Spleen (tissue), 11 donors: ENCODE data around the gene RYR1. TPM values are rescaled to one million over a fixed set of nuclear protein-coding genes. Genes with fewer than 3 reads are reported as not detected.

Source experiments
- DNase-seq: peaks from one replicate; pipeline ENCODE4 v3.0.0-alpha.2; 2020
- H3K27ac ChIP-seq, 8 donors: fragments of 200-600 bp; sonication (generic) in 7 of 8; 1 replicate in 4 of 8; 2 replicates in 4 of 8; pipeline versions ENCODE4 v1.5.0 to v1.8.0; 2016 to 2021; ENCODE audit warnings: inconsistent platforms in 4 of 8, mild to moderate bottlenecking in 4 of 8, moderate library complexity in 1 of 8
- H3K27me3 ChIP-seq, 7 donors: fragments of 200-600 bp; sonication (generic) in 6 of 7; replicated peaks in 1 of 7; 1 replicate in 4 of 7; 2 replicates in 3 of 7; pipeline versions ENCODE4 v1.5.0 to v1.8.0; 2016 to 2021; ENCODE audit warnings: inconsistent platforms in 3 of 7, mild to moderate bottlenecking in 1 of 7
- H3K36me3 ChIP-seq, 6 donors: fragments of 200-600 bp; sonication (generic) in 5 of 6; 1 replicate in 4 of 6; 2 replicates in 2 of 6; pipeline versions ENCODE4 v1.5.0 to v1.8.0; 2016 to 2021; ENCODE audit warnings: inconsistent platforms in 2 of 6
- H3K4me1 ChIP-seq, 6 donors: fragments of 200-600 bp; sonication (generic) in 5 of 6; 1 replicate in 3 of 6; 2 replicates in 3 of 6; pipeline versions ENCODE4 v1.5.0 to v1.8.0; 2016 to 2021; ENCODE audit warnings: inconsistent platforms in 3 of 6
- H3K4me3 ChIP-seq, 8 donors: fragments of 200-600 bp; sonication (generic) in 7 of 8; 1 replicate in 4 of 8; 2 replicates in 4 of 8; pipeline versions ENCODE4 v1.5.0 to v1.8.0; 2016 to 2021; ENCODE audit warnings: inconsistent platforms in 4 of 8, mild to moderate bottlenecking in 4 of 8, moderate library complexity in 2 of 8
- H3K9me3 ChIP-seq, 8 donors: fragments of 200-600 bp; sonication (generic) in 7 of 8; 1 replicate in 4 of 8; 2 replicates in 4 of 8; pipeline versions ENCODE4 v1.5.0 to v1.8.0; 2016 to 2021; ENCODE audit warnings: inconsistent platforms in 4 of 8
- CTCF ChIP-seq, 11 experiments: fragments of 200-600 bp in 7 of 11; fragments of 450-650 bp in 4 of 11; sonication (generic) in 4 of 11; IDR thresholded peaks in 8 of 11; conservative IDR thresholded peaks in 3 of 11; 1 replicate in 7 of 11; 2 replicates in 4 of 11; pipeline versions ENCODE4 v1.4.0 to v1.8.0; 2016 to 2021; ENCODE audit warnings: antibody characterized with exemption in 11 of 11, inconsistent platforms in 4 of 11, mild to moderate bottlenecking in 1 of 11
- POLR2A ChIP-seq, 3 donors: fragments of 450-650 bp; IDR thresholded peaks; one replicate each; pipeline ENCODE4 v1.5.1; 2017; ENCODE audit warnings: antibody characterized with exemption in 3 of 3, mild to moderate bottlenecking in 1 of 3
- POLR2AphosphoS5 ChIP-seq, 3 donors: sonication (generic); formaldehyde crosslinking; IDR thresholded peaks; one replicate each; pipeline ENCODE4 v1.5.1; 2017; ENCODE audit warnings: antibody characterized with exemption in 3 of 3
- WGBS, 5 donors: extraction: QIAGEN DNeasy Blood & Tissue Kit in 3 of 5; methylation state at CpG; one replicate each; pipeline versions ENCODE4 v1.1.5 to v1.1.7; 2013 to 2018; 5-methylcytosine and 5-hydroxymethylcytosine counted together
- intact Hi-C: fragments of 100-400 bp; cut with DNase I; formaldehyde crosslinking; loops from one replicate; pipeline ENCODE4 v1.15.0; 2023; ENCODE audit warnings: low total_unique reads
- polyA plus RNA-seq, 3 donors: library from polyadenylated mRNA; stranded (reverse); fragments of 200-250 nt; gene quantifications; one replicate each; pipeline ENCODE4 v1.2.1, GENCODE V29; 2013
- total RNA-seq, 7 donors: library from RNA; depleted of rRNA in 3 of 7; stranded (reverse); fragments of >200 nt in 3 of 7; fragmentation: NEBNext Ultra II Directional in 4 of 7; extraction: Animal tissue kit (Norgen Biotek cat#: 25700) in 4 of 7; gene quantifications; one replicate each; pipeline versions ENCODE4 v1.1.0 to v1.2.1, GENCODE V29; 2016 to 2021
- donor health status: healthy with polysubstance abuse.
- donor health status: DM: no; HTN: no; CAD: no; lungs with moderate emphysema.
- donor health status: DM: no; HTN: no; CAD: no.
- donor health status: Bipolar disorder and iron deficiency.
- donor health status: healthy.
- donor health status: DM: no; HTN: no; CAD: no.
- donor health status: DM: yes; HTN: yes; CAD: no.

Gene RYR1
- total and polyA plus RNA-seq, 10 donors, result 0.32 to 3.2 (median 1.3) TPM

DNA sequence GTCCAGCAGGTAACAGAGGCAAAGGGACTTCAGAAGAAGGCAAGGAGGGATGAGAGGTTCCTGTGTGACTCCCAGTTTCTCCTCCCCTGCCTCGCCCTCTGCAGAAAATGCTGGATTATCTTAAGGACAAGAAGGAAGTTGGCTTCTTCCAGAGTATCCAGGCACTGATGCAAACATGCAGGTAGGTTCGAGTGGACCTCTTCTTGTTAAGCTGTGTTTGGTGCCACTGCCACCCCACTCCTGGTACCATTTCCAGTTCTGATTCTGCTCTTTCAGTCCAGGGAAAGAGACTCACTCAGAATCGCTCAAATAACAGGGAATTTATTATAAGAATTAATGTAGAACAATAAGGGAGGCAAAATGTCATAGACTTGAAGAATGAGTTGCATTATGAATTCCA lies 101.7 kb downstream of the RYR1 start:
- no peaks in the 10 kb centered on the region for H3K36me3 ChIP-seq
- H3K4me3 ChIP-seq, result no peak overlapping the region
- peaks cover 0 to 23% (median 15%) of the 10 kb centered on the region in 8 donors for H3K9me3 ChIP-seq
- WGBS, 5 donors, result 80 to 90% (median 88%) methylated on average over 3 of the region's 3 CpGs
- intact Hi-C loops, result no loop called here
- no peak for DNase-seq
- peaks cover 0 to 30% (median 16%) of the 10 kb centered on the region in 6 donors for H3K4me1 ChIP-seq
- TF ChIP-seq POLR2AphosphoS5 (IDR thresholded peaks at IDR 0.05) (no peak), POLR2A (IDR thresholded peaks at IDR 0.05) (no peak), CTCF (IDR thresholded peaks at IDR 0.05 in 8 of 11, conservative IDR thresholded peaks at IDR 0.05 in 3 of 11) (no peak)
- no peak overlapping the region for H3K27ac ChIP-seq
- H3K27me3 ChIP-seq, result peaks cover 0 to 12% (median 0%) of the 10 kb centered on the region in 7 donors

DNA sequence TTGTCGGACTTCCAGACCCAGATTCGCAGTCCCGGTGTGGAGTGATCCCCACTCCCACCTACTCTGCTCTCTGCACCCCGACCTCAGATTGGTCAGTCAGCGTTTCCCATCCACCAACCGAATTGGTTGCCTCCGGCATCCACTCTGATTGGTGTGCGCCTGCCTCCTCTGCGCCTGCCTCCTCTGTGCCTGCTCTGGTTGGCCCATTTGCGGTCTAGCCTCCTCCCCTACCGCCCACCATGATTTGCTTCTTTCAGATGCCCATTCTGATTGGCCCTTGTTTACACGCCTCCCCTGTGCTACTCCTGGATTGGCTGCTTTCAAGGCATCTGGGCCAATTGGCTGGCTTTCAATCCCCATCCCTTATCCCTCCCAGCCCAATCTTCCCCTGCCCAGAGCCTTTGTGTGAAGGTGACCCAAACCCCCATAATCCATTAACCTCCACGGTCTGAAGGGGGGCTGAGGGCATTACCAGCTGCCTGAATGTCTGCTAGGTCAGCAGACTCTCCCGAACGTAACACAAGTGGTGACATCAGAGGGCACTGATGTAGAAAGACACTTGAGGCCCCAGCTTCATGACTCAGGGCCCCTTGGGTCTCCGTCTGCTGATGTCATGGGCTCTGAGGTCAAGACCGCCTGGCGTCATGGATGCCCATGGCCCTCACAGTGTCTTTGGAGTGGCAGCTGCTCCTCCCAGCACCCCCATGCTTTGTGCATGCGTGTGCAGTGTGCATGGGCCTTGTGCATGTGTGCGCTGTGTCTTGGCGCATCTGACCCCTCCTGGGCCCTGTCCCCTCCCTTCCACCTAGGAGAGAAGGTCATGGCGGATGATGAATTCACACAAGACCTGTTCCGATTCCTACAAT lies 103.8 kb downstream of the RYR1 start:
- H3K27ac ChIP-seq, result peak overlapping the region in 4 of 8 donors; percentile 61 to 73 (median 64)
- intact Hi-C loops, result no loop called here
- TF ChIP-seq CTCF (IDR thresholded peaks at IDR 0.05 in 8 of 11, conservative IDR thresholded peaks at IDR 0.05 in 3 of 11) (no peak), POLR2AphosphoS5 (IDR thresholded peaks at IDR 0.05) (no peak), POLR2A (IDR thresholded peaks at IDR 0.05) (no peak)
- H3K27me3 ChIP-seq, result peaks cover 0 to 3% (median 0%) of the 10 kb centered on the region in 7 donors
- no peak overlapping the region for H3K4me3 ChIP-seq
- WGBS, 5 donors, result 91 to 96% (median 92%) methylated on average over 21 to 23 of the region's 23 CpGs
- H3K4me1 ChIP-seq, result peaks cover 0 to 30% (median 16%) of the 10 kb centered on the region in 6 donors
- peaks cover 0 to 23% (median 15%) of the 10 kb centered on the region in 8 donors for H3K9me3 ChIP-seq
- DNase-seq, result no peak
- no peaks in the 10 kb centered on the region for H3K36me3 ChIP-seq

DNA sequence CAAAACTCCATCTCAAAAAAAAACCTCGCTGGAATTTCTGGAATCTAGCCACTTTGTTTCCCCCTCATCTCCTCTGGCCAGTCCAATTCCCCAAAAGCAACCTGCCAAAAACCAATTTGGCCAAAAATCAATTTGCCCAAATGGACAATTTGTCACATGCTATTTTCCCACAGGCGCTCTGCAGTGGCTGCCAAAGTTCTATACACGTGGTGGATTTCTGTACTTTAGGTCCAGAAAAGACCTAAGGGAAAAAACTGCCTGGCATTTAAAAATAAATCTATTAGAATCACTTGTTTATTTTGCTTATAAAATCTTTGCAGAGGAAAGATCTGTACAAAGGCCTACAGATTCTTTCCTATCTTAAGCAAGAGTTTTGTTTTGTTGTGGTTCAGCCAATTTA lies 104.9 kb downstream of the RYR1 start:
- DNase-seq, result no peak
- H3K27ac ChIP-seq, result peak overlapping the region in 7 of 8 donors; percentile 9 to 73 (median 61)
- TF ChIP-seq POLR2AphosphoS5 (IDR thresholded peaks at IDR 0.05) (no peak), CTCF (IDR thresholded peaks at IDR 0.05 in 8 of 11, conservative IDR thresholded peaks at IDR 0.05 in 3 of 11) (no peak), POLR2A (IDR thresholded peaks at IDR 0.05) (no peak)
- H3K4me3 ChIP-seq, result no peak overlapping the region
- no peaks in the 10 kb centered on the region for H3K36me3 ChIP-seq
- WGBS, 5 donors, result 58 to 76% (median 64%) methylated on average over 3 of the region's 3 CpGs
- H3K9me3 ChIP-seq, result peaks cover 0 to 23% (median 15%) of the 10 kb centered on the region in 8 donors
- intact Hi-C loops, result no loop called here
- peaks cover 0 to 30% (median 16%) of the 10 kb centered on the region in 6 donors for H3K4me1 ChIP-seq
- no peaks in the 10 kb centered on the region for H3K27me3 ChIP-seq
